ENCODE data around the gene HOXD10. TPM values are rescaled to one million over a fixed set of nuclear protein-coding genes. Genes with fewer than 3 reads are reported as not detected.
A peak's percentile ranks its signal among the peaks of the same experiment; 100 is the strongest.

Gene HOXD10
- total RNA-seq, 2 experiments from 2014 or later: not detected

- Mint-ChIP-seq H3K27me3 (peaks cover 94% of the 10 kb centered on the region), H3K36me3 (ENCODE audit: low read depth) (no peaks in the 10 kb centered on the region), H3K9me3 (no peaks in the 10 kb centered on the region), H3K27ac (no peak overlapping the region), H3K4me3 (peak overlapping the region; percentile 57), H3K4me1 (ENCODE audit: low read depth) (peaks cover 30% of the 10 kb centered on the region)
- intact Hi-C loops (cut with DNase I, micrococcal nuclease): loop anchor here in 1 of 2 experiments (10.0 kb wide), 1 partner anchor 50 kb away; no protein-coding TSS in a partner anchor
- ChIA-PET CTCF (interaction anchor here (4.4 kb wide), 1 partner anchor 1025 kb away, joined by 32 read pairs; no protein-coding TSS in a partner anchor), POLR2A (no interaction called here)
- DNase-seq (no peak), ATAC-seq (ENCODE audit: poor library complexity) (no peak)
- Histone ChIP-seq H3K27me3 (ENCODE audit: control insufficient read depth in 1 of 2, insufficient read depth in 2 of 2, low read length in 2 of 2) (peaks cover 90 to 98% of the 10 kb centered on the region in 2 experiments), H3K4me3 (ENCODE audit: low read length) (no peak overlapping the region), H3K4me1 (ENCODE audit: insufficient read depth, low read length) (peaks cover 37% of the 10 kb centered on the region), H3K36me3 (ENCODE audit: insufficient read depth, low read length) (no peaks in the 10 kb centered on the region), H3K9me3 (ENCODE audit: control insufficient read depth in 1 of 2, insufficient read depth in 1 of 2, low read length in 2 of 2) (peaks cover 0 to 50% of the 10 kb centered on the region in 2 experiments), H3K27ac (ENCODE audit: low read depth in 1 of 2, low read length in 2 of 2) (no peak overlapping the region)
- TF ChIP-seq CTCF (IDR thresholded peaks at IDR 0.05): no peak
These were observed 7.8 kb downstream of the HOXD10 start for GRCh38 chr2:176124110-176124946.

GRCh38 chr2:176124947-176125771 is 8.6 kb downstream of the HOXD10 start:
- H3K4me1 ChIP-seq (ENCODE audit: insufficient read depth, low read length): peaks cover 41% of the 10 kb centered on the region
- H3K4me3 Mint-ChIP-seq: peak overlapping the region; percentile 55
- no peak overlapping the region for H3K27ac Mint-ChIP-seq
- H3K27ac ChIP-seq (ENCODE audit: low read depth in 1 of 2, low read length in 2 of 2): no peak overlapping the region
- H3K27me3 Mint-ChIP-seq: peaks cover 87% of the 10 kb centered on the region
- H3K4me1 Mint-ChIP-seq (ENCODE audit: low read depth): peaks cover 30% of the 10 kb centered on the region
- POLR2A ChIA-PET: no interaction called here
- no peaks in the 10 kb centered on the region for H3K9me3 Mint-ChIP-seq
- intact Hi-C loops (cut with DNase I, micrococcal nuclease): loop anchor here (5.0 to 10.0 kb wide), 3 partner anchors 50 to 687 kb away; no protein-coding TSS in a partner anchor
- TF ChIP-seq CTCF (IDR thresholded peaks at IDR 0.05): no peak
- CTCF ChIA-PET: interaction anchor here (1.6 to 4.4 kb wide), 3 partner anchors 319 to 1024 kb away, joined by 3 to 42 read pairs (median 32); no protein-coding TSS in a partner anchor
- DNase-seq: no peak
- H3K36me3 Mint-ChIP-seq (ENCODE audit: low read depth): no peaks in the 10 kb centered on the region
- H3K9me3 ChIP-seq (ENCODE audit: control insufficient read depth in 1 of 2, insufficient read depth in 1 of 2, low read length in 2 of 2): peaks cover 0 to 53% of the 10 kb centered on the region in 2 experiments
- H3K4me3 ChIP-seq (ENCODE audit: low read length): no peak overlapping the region
- peaks cover 82 to 93% of the 10 kb centered on the region in 2 experiments for H3K27me3 ChIP-seq (ENCODE audit: control insufficient read depth in 1 of 2, insufficient read depth in 2 of 2, low read length in 2 of 2)
- no peaks in the 10 kb centered on the region for H3K36me3 ChIP-seq (ENCODE audit: insufficient read depth, low read length)
- ATAC-seq (ENCODE audit: poor library complexity): no peak

GRCh38 chr2:176125772-176126054 is 9.1 kb downstream of the HOXD10 start:
- no peak overlapping the region for H3K4me3 ChIP-seq (ENCODE audit: low read length)
- H3K27me3 ChIP-seq (ENCODE audit: control insufficient read depth in 1 of 2, insufficient read depth in 2 of 2, low read length in 2 of 2): peaks cover 79 to 90% of the 10 kb centered on the region in 2 experiments
- Mint-ChIP-seq H3K4me3 (no peak overlapping the region), H3K9me3 (no peaks in the 10 kb centered on the region), H3K27me3 (peaks cover 84% of the 10 kb centered on the region), H3K4me1 (ENCODE audit: low read depth) (peaks cover 31% of the 10 kb centered on the region), H3K27ac (no peak overlapping the region), H3K36me3 (ENCODE audit: low read depth) (no peaks in the 10 kb centered on the region)
- H3K9me3 ChIP-seq (ENCODE audit: control insufficient read depth in 1 of 2, insufficient read depth in 1 of 2, low read length in 2 of 2): peaks cover 0 to 50% of the 10 kb centered on the region in 2 experiments
- H3K4me1 ChIP-seq (ENCODE audit: insufficient read depth, low read length): peaks cover 45% of the 10 kb centered on the region
- intact Hi-C loops (cut with DNase I, micrococcal nuclease): loop anchor here (2.0 to 10.0 kb wide), 6 partner anchors 49 to 1023 kb away; no protein-coding TSS in a partner anchor
- H3K27ac ChIP-seq (ENCODE audit: low read depth in 1 of 2, low read length in 2 of 2): no peak overlapping the region
- ChIA-PET CTCF (interaction anchor here (1.6 to 4.4 kb wide), 4 partner anchors 318 to 1023 kb away, joined by 3 to 42 read pairs (median 19); no protein-coding TSS in a partner anchor), POLR2A (no interaction called here)
- H3K36me3 ChIP-seq (ENCODE audit: insufficient read depth, low read length): no peaks in the 10 kb centered on the region
- ATAC-seq (ENCODE audit: poor library complexity) (no peak), DNase-seq (no peak)
- no peak for TF ChIP-seq CTCF (IDR thresholded peaks at IDR 0.05)
